ENCODE measurements around the gene FBXO24. TPM values are rescaled to one million over a fixed set of nuclear protein-coding genes. Genes with fewer than 3 reads are reported as not detected.

FBXO24 gene
- total and polyA plus RNA-seq, 2 of the 4 experiments (the other 2 are of a cell fraction), result 0.43 to 0.54 TPM

GRCh38 chr7:100588438-100588837 lies 2.3 kb downstream of the FBXO24 start:
- ChIA-PET POLR2A (ENCODE audit: unreplicated experiment) (interaction anchor here (0.5 to 0.6 kb wide), 3 partner anchors 14 to 120 kb away, joined by 5 to 18 read pairs (median 5); partner anchors contain the start of gene PCOLCE), CTCF (interaction anchor here (0.6 to 0.9 kb wide), 3 partner anchors 14 to 31 kb away, joined by 3 to 4 read pairs (median 3); partner anchors contain the start of genes MOSPD3 and PCOLCE)
- dilution Hi-C loops (cut with HindIII; ENCODE audit: low sequenced_read_pairs, unreplicated experiment), result no loop called here
- Histone ChIP-seq H3K79me1 (ENCODE audit: low read depth in 1 of 2, low read length in 2 of 2) (peaks cover 6 to 24% of the 10 kb centered on the region in 2 experiments; a peak in 3 of 4 replicates), H2BK20ac (ENCODE audit: low read depth, low read length) (no peak overlapping the region), H4K20me1 (ENCODE audit: insufficient read depth, low read length) (peaks cover 22% of the 10 kb centered on the region), H3K9me3 (ENCODE audit: control insufficient read depth, insufficient read depth, low read length) (no peaks in the 10 kb centered on the region), H2BK120ac (ENCODE audit: low read depth, low read length) (no peak overlapping the region), H2AFZ (replicated peaks; ENCODE audit: low read length, poor library complexity) (no peak overlapping the region), H3K36me3 (ENCODE audit: control insufficient read depth, insufficient read depth, low read length) (no peaks in the 10 kb centered on the region; the same call in 1 of the 2 replicates), H2AK9ac (replicated peaks; ENCODE audit: low read depth, low read length, poor library complexity) (no peak overlapping the region), H3K4me2 (ENCODE audit: low read depth, low read length) (no peak overlapping the region), H3K9me1 (ENCODE audit: insufficient read depth, low read length) (no peaks in the 10 kb centered on the region), H4K91ac (ENCODE audit: insufficient read depth, low read depth, low read length) (no peak overlapping the region), H3K56ac (ENCODE audit: extremely low read depth, insufficient read depth, low read length) (no peak overlapping the region), H4K5ac (ENCODE audit: low read depth, low read length) (no peak overlapping the region), H3K4me1 (ENCODE audit: control insufficient read depth, insufficient read depth, low read length) (peaks cover 12% of the 10 kb centered on the region), H3K14ac (replicated peaks; ENCODE audit: low read depth, low read length) (no peak overlapping the region), H2BK15ac (ENCODE audit: low read depth, low read length) (no peak overlapping the region), H2AK5ac (ENCODE audit: low read depth, low read length) (no peak overlapping the region; the same call in 1 of the 2 replicates), H3K9ac (ENCODE audit: low read depth, low read length) (no peak overlapping the region), H4K8ac (ENCODE audit: low read depth in 2 of 2, low read length in 2 of 2) (no peak overlapping the region), H3K23ac (ENCODE audit: low read depth, low read length) (no peak overlapping the region), H3K18ac (ENCODE audit: low read depth, low read length) (no peak overlapping the region), H3K4me3 (ENCODE audit: insufficient read depth, low read depth, low read length) (no peak overlapping the region), H3K27me3 (ENCODE audit: control insufficient read depth, insufficient read depth, low read length) (no peaks in the 10 kb centered on the region), H2BK5ac (ENCODE audit: low read depth, low read length, poor library complexity, severe bottlenecking) (no peak overlapping the region), H3K27ac (ENCODE audit: insufficient read depth, low read length) (no peak overlapping the region), H3K4ac (ENCODE audit: low read depth, low read length) (no peak overlapping the region)
- BruUV-seq (replicated peaks), result no TSS peak
- ATAC-seq (ENCODE audit: low read depth) (no peak), DNase-seq (peak; percentile 20)
- intact Hi-C loops (cut with micrococcal nuclease), result loop anchor here (10.0 kb wide), 1 partner anchor 246 kb away; no protein-coding TSS in a partner anchor
- in situ Hi-C loops (cut with MboI; ENCODE audit: low sequenced_read_pairs), result loop anchor here (25.0 kb wide), 1 partner anchor 274 kb away; the partner anchor contains the start of genes SLC12A9 and TRIP6
- no peak for TF ChIP-seq CHD1 (IDR thresholded peaks at IDR 0.05; ENCODE audit: low read depth, low read length)
- no peak for TF ChIP-seq POLR2A (IDR thresholded peaks at IDR 0.05; ENCODE audit: low read depth, low read length)
- TF ChIP-seq FOS (IDR thresholded peaks at IDR 0.05; ENCODE audit: low read depth, low read length), result no peak
- TF ChIP-seq RAD21 (IDR thresholded peaks at IDR 0.05; ENCODE audit: low read length), result peak; percentile 46
- TF ChIP-seq CTCF (conservative IDR thresholded peaks at IDR 0.05; ENCODE audit: low read depth, low read length), result peak; percentile 43
- no peak for TF ChIP-seq NFE2L2 (IDR thresholded peaks at IDR 0.05; ENCODE audit: low read depth, low read length)
- TF ChIP-seq MAFK (IDR thresholded peaks at IDR 0.05; ENCODE audit: low read depth, low read length), result no peak
- TF ChIP-seq RCOR1 (IDR thresholded peaks at IDR 0.05; ENCODE audit: insufficient replicate concordance, low read length), result no peak
- TF ChIP-seq ELK1 (IDR thresholded peaks at IDR 0.05; ENCODE audit: borderline replicate concordance, low read depth, low read length), result no peak
- no peak for TF ChIP-seq CEBPB (IDR thresholded peaks at IDR 0.05; ENCODE audit: low read depth, low read length)
- TF ChIP-seq BHLHE40 (IDR thresholded peaks at IDR 0.05; ENCODE audit: low read depth, low read length), result no peak
- no peak for TF ChIP-seq MXI1 (IDR thresholded peaks at IDR 0.05; ENCODE audit: borderline replicate concordance, low read depth, low read length)
- peak; percentile 26; the same call in 1 of the 2 replicates for TF ChIP-seq SMC3 (IDR thresholded peaks at IDR 0.05; ENCODE audit: low read depth, low read length)
- no peak for TF ChIP-seq MAZ (IDR thresholded peaks at IDR 0.05; ENCODE audit: borderline replicate concordance, low read depth, low read length)
- TF ChIP-seq USF2 (IDR thresholded peaks at IDR 0.05; ENCODE audit: low read depth, low read length), result no peak
- no peak for TF ChIP-seq RFX5 (IDR thresholded peaks at IDR 0.05; ENCODE audit: low read depth, low read length)
- WGBS, 2 experiments (ENCODE audit: extremely low coverage in 2 of 2, insufficient read length in 1 of 2), result no CpG with 5 or more reads among the region's 1 CpG

Data from IMR-90 (cell line).